T-helper 1 cell treated with Interleukin-12 subunit alpha and Interleukin-12 subunit beta and Interleukin-4 antibody, amounts not matched to agents 30 μg/mL and 1 μg/mL, for 36 hours (primary cell): ENCODE results near the gene HINFP.
A peak's percentile ranks its signal among the peaks of the same experiment; 100 is the strongest.

Experiments used
- H3K27ac Mint-ChIP-seq: one replicate; pipeline ENCODE4 v1.8.0; 2021; ENCODE audit warnings: mild to moderate bottlenecking, mixed read lengths
- H3K27me3 Mint-ChIP-seq: one replicate; pipeline ENCODE4 v1.8.0; 2021; ENCODE audit warnings: low read depth, mixed read lengths
- H3K36me3 Mint-ChIP-seq: one replicate; pipeline ENCODE4 v1.8.0; 2021; ENCODE audit warnings: low read depth, mixed read lengths
- H3K4me1 Mint-ChIP-seq: one replicate; pipeline ENCODE4 v1.8.0; 2021; ENCODE audit warnings: low read depth, mixed read lengths
- H3K4me3 Mint-ChIP-seq: one replicate; pipeline ENCODE4 v1.8.0; 2021; ENCODE audit warnings: mild to moderate bottlenecking, moderate library complexity, mixed read lengths
- H3K9me3 Mint-ChIP-seq: one replicate; pipeline ENCODE4 v1.8.0; 2021; ENCODE audit warnings: mixed read lengths

The HINFP gene

GRCh38 chr11:119107538-119108145 is 13.7 kb upstream of the HINFP start:
- H3K4me3 Mint-ChIP-seq = peak overlapping the region; percentile 91
- H3K27ac Mint-ChIP-seq = peak overlapping the region; percentile 72
- peaks cover 34% of the 10 kb centered on the region for H3K4me1 Mint-ChIP-seq
- no peaks in the 10 kb centered on the region for H3K27me3 Mint-ChIP-seq
- H3K36me3 Mint-ChIP-seq = peaks cover 23% of the 10 kb centered on the region
- H3K9me3 Mint-ChIP-seq = no peaks in the 10 kb centered on the region

DNA sequence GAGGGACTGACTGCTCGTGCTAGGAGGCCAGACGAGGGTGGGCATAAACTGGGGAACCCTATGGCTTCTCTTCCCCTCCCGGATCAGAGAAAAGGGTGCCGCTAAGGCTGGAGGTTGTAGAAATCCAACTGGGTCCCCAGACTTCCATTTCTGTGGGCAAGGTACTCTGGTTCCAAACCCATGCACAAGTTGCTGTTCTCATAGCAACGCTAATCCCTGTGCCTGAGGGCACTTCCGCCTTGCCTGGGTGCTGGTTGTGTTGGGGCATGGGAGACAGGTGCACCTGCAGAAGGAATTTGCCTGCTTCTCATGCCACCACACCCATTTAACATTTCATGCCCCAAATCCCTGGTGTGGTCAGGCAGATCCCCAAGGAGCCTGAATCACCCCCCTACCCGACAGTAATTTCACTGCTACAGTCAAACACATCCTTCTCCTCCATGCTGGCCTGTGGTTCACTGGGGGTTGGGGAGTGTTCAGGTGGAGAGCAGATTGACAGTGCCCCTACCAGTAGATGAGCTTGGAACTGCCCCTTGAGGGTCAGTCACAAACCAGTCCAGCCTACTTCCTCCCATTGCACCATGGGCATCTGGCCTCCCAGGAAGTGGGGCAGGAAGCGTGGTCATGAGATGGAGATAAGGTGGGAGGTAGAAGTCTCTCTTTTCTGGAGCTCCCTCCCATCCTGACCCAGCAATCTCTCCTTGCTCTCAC is 13.1 kb upstream of the HINFP start:
- H3K4me3 Mint-ChIP-seq = peak overlapping the region; percentile 91
- H3K27ac Mint-ChIP-seq = peak overlapping the region; percentile 72
- peaks cover 34% of the 10 kb centered on the region for H3K4me1 Mint-ChIP-seq
- no peaks in the 10 kb centered on the region for H3K27me3 Mint-ChIP-seq
- H3K9me3 Mint-ChIP-seq = no peaks in the 10 kb centered on the region
- peaks cover 27% of the 10 kb centered on the region for H3K36me3 Mint-ChIP-seq

- Mint-ChIP-seq H3K27ac (peak overlapping the region; percentile 72), H3K27me3 (no peaks in the 10 kb centered on the region), H3K4me1 (peaks cover 32% of the 10 kb centered on the region), H3K36me3 (peaks cover 31% of the 10 kb centered on the region), H3K9me3 (no peaks in the 10 kb centered on the region), H3K4me3 (peak overlapping the region; percentile 91)
Observed at GRCh38 chr11:119108857-119109221, 12.5 kb upstream of the HINFP start.

DNA sequence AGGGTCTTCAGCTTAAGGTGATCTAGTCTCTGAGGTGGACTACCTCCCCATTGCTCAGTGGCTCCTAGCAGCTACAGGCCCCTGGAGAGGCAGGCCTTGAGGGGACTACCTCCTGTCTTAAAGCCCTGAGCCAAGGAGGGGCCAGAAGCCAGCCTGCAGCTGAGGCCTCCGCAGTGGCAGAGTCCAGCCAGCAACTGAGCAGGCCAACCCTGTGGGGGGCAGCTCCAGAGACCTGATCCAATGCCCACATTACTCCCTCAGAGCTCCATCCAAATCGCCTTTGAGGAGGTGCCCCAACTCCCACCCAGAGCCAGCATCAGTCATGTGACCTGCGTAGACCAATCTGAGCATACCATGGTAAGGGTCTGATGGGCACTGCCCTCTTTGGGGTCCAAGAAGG is 11.5 kb upstream of the HINFP start:
- no peaks in the 10 kb centered on the region for H3K27me3 Mint-ChIP-seq
- peaks cover 33% of the 10 kb centered on the region for H3K4me1 Mint-ChIP-seq
- H3K36me3 Mint-ChIP-seq = peaks cover 36% of the 10 kb centered on the region
- H3K9me3 Mint-ChIP-seq = no peaks in the 10 kb centered on the region
- H3K27ac Mint-ChIP-seq = no peak overlapping the region
- peak overlapping the region; percentile 91 for H3K4me3 Mint-ChIP-seq

DNA sequence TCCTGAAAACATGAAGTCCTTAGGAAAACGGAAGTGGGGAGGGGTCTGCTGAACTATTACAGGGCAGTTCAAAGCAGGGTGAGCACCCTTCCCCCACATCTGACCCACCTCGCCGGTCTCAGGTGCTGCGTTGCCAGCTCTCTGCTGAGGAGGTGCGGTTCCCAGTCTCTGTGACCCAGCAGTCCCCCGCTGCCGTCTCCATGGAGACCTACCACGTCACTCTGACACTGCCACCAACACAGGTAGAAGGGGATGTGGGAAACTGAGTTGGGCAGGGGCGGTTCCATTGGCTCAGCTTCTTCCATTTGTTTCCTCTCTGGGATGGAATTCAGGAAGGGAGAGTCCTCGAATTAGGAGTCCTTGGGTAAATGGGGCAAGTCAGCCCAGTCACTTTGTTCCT is 10.9 kb upstream of the HINFP start:
- Mint-ChIP-seq H3K36me3 (peaks cover 40% of the 10 kb centered on the region), H3K9me3 (no peaks in the 10 kb centered on the region), H3K27me3 (no peaks in the 10 kb centered on the region), H3K27ac (no peak overlapping the region), H3K4me3 (no peak overlapping the region), H3K4me1 (peaks cover 37% of the 10 kb centered on the region)

- H3K4me3 Mint-ChIP-seq = no peak overlapping the region
- H3K27ac Mint-ChIP-seq = no peak overlapping the region
- peaks cover 36% of the 10 kb centered on the region for H3K4me1 Mint-ChIP-seq
- H3K27me3 Mint-ChIP-seq = no peaks in the 10 kb centered on the region
- H3K36me3 Mint-ChIP-seq = peaks cover 46% of the 10 kb centered on the region
- H3K9me3 Mint-ChIP-seq = no peaks in the 10 kb centered on the region
Observed at GRCh38 chr11:119111361-119111925, 9.9 kb upstream of the HINFP start.

- Mint-ChIP-seq H3K9me3 (no peaks in the 10 kb centered on the region), H3K27ac (no peak overlapping the region), H3K27me3 (no peaks in the 10 kb centered on the region), H3K4me3 (no peak overlapping the region), H3K4me1 (peaks cover 31% of the 10 kb centered on the region), H3K36me3 (peaks cover 52% of the 10 kb centered on the region)
Observed at GRCh38 chr11:119112314-119113020, 8.9 kb upstream of the HINFP start.

DNA sequence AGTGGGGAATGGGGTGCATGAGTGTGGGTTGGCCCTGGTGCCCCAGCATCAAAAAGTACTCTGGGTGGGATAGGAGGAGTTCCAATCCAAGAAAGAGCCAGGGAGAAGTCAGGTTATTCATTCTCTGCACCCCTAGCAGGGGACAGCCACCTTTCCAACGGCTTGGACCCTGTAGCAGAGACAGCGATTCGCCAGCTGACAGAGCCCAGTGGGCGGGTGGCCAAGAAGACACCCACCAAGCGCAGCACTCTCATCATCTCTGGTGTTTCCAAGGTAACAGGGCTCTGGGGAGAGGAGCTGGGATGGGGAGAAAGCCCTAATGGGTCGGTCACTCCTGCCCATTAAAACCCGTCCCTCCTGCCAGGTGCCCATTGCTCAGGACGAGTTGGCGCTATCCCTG is 7.7 kb upstream of the HINFP start:
- Mint-ChIP-seq H3K27me3 (no peaks in the 10 kb centered on the region), H3K36me3 (peaks cover 55% of the 10 kb centered on the region), H3K4me3 (no peak overlapping the region), H3K27ac (no peak overlapping the region), H3K4me1 (peaks cover 29% of the 10 kb centered on the region), H3K9me3 (no peaks in the 10 kb centered on the region)

DNA sequence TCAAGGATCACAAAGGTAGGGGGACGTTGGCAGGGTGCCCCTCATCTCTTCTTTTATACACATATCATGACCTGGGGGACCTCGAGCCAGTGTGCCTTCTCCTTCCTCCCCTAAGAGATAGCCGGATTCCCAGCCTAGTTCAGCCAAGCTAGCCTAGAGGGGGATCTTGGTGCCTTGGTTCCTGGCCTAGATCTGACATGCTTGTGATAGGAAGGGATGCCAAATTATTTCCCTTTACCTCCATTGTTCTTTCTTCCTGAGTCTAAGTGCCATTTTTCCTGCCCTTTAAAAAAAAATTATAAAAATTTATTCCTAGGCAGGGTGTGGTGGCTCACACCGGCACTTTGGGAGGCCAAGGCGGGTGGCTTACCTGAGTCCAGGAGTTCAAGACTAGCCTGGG is 7.0 kb upstream of the HINFP start:
- H3K9me3 Mint-ChIP-seq = no peaks in the 10 kb centered on the region
- peaks cover 53% of the 10 kb centered on the region for H3K36me3 Mint-ChIP-seq
- peak overlapping the region; percentile 59 for H3K27ac Mint-ChIP-seq
- H3K4me3 Mint-ChIP-seq = no peak overlapping the region
- peaks cover 22% of the 10 kb centered on the region for H3K4me1 Mint-ChIP-seq
- H3K27me3 Mint-ChIP-seq = no peaks in the 10 kb centered on the region

DNA sequence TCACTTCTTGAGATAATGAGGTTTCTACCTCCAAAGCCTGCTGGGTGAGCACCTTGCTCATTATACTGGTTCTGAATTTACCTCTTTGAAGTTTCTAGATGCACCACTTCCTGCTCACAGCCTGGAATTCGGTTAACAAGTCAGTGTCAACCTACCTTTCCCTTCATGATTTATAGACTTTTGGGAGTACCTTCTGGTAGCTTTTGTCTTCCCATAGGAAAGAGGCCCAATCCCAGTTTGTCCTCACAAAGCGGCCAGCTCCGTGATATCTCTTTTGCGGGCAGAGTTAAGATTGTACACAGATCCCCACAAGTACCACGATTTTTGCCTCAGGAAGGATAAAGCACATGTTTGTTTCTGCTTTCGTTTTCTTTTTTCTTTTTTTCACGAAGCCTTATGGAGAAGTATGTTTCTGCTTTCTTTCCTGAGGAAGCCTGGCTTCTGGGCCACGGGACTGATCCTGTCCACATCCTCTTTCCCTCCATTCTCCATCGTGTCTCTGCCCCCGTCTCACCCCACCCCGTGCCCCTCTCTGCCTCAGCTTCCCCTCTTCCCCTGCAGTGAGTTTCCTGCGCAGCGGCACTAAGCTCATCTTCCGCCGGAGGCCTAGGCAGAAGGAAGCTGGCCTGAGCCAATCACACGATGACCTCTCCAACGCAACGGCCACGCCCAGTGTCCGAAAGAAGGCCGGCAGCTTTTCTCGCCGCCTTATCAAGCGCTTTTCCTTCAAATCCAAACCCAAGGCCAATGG is 5.7 kb upstream of the HINFP start:
- peak overlapping the region; percentile 78 for H3K4me3 Mint-ChIP-seq
- H3K9me3 Mint-ChIP-seq = no peaks in the 10 kb centered on the region
- peaks cover 47% of the 10 kb centered on the region for H3K36me3 Mint-ChIP-seq
- H3K27ac Mint-ChIP-seq = peak overlapping the region; percentile 94
- H3K27me3 Mint-ChIP-seq = no peaks in the 10 kb centered on the region
- H3K4me1 Mint-ChIP-seq = peaks cover 22% of the 10 kb centered on the region

GRCh38 chr11:119116235-119116594 is 5.2 kb upstream of the HINFP start:
- Mint-ChIP-seq H3K36me3 (peaks cover 42% of the 10 kb centered on the region), H3K27me3 (no peaks in the 10 kb centered on the region), H3K9me3 (no peaks in the 10 kb centered on the region), H3K27ac (peak overlapping the region; percentile 94), H3K4me1 (peaks cover 23% of the 10 kb centered on the region), H3K4me3 (peak overlapping the region; percentile 78)

DNA sequence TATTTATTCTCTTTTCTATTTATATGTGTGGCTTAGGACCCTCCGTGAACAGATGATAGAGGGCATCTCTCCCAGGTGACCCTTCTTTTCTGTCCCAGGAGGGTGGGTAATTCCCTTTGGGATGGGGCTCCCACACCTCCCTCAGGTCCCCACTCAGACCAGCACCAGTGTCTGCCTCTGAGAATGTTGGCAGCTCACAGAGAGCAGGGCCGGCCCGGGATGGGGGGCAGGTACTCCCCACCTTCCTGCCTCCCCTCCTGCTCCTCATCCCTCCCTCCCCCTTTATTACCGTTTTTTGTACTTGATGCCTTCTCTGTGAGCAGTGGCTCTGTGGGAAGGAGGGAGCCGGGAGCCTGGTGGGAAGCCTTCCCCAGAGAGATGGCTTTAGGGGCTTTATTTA is 4.8 kb upstream of the HINFP start:
- H3K27ac Mint-ChIP-seq = peak overlapping the region; percentile 47
- peaks cover 23% of the 10 kb centered on the region for H3K4me1 Mint-ChIP-seq
- no peak overlapping the region for H3K4me3 Mint-ChIP-seq
- H3K27me3 Mint-ChIP-seq = no peaks in the 10 kb centered on the region
- H3K9me3 Mint-ChIP-seq = no peaks in the 10 kb centered on the region
- H3K36me3 Mint-ChIP-seq = peaks cover 38% of the 10 kb centered on the region

DNA sequence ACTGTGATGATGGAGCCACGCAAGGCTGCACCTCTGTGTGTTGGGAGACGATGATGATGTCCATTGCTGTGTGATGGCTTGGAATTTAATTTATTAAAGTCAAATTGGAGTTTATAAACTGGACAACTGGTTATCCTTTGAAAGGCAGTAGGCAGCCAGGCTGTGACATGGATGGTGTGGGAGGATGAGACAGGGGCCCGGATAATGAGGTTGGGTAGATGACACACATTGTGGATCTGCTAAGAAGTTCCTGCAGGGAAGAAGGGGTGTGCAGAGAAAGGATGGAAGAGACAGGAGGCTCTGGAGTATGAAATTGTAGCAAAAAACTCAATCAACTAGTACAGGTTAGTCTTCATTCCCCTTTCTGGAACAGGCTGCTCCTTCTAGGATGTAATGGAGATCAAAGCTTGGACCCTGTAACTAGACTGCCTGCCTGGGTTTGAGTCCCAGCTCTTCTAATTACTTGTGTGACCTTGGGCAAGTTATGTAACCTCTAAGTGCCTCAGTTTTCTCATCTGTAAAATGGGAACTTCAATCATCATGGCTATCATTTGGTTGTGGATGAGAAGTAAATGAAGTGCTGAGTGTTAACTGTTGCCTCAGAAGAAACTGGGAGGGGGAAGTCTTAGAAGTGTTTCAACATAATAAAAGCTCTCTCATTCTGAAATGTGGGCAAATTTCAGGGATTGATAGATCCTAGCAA is 4.2 kb upstream of the HINFP start:
- Mint-ChIP-seq H3K36me3 (peaks cover 34% of the 10 kb centered on the region), H3K9me3 (no peaks in the 10 kb centered on the region), H3K27ac (peak overlapping the region; percentile 42), H3K27me3 (no peaks in the 10 kb centered on the region), H3K4me1 (peaks cover 24% of the 10 kb centered on the region), H3K4me3 (no peak overlapping the region)

- Mint-ChIP-seq H3K4me1 (peaks cover 32% of the 10 kb centered on the region), H3K9me3 (no peaks in the 10 kb centered on the region), H3K4me3 (no peak overlapping the region), H3K27me3 (no peaks in the 10 kb centered on the region), H3K36me3 (peaks cover 35% of the 10 kb centered on the region), H3K27ac (no peak overlapping the region)
Observed at GRCh38 chr11:119118227-119118626, 3.2 kb upstream of the HINFP start.
